8988T (cell line): Measurements from ENCODE around the gene KDELR3.

ENCODE experiments used
- DNase-seq: peaks from one replicate; pipeline ENCODE4 v3.0.0; 2011

The KDELR3 gene

DNA sequence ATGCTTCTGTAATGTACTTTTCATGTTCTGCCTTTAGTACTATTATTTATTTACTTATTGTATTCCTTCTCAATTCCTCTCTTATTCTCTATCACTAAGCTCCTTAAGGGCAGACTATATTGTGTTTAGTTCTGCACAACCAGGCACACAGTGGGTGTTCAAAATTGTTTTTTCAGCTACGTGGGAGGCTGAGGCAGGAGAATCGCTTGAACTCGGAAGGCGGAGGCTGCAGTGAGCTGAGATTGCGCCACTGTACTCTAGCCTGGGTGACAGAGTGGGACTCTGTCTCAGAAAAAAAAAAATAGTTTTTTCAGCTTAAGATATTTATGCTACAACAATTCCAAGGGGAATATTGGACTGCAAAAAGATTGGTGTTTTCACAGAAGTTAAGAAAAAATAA lies 55.6 kb downstream of the KDELR3 start:
- DNase-seq: no peak

DNA sequence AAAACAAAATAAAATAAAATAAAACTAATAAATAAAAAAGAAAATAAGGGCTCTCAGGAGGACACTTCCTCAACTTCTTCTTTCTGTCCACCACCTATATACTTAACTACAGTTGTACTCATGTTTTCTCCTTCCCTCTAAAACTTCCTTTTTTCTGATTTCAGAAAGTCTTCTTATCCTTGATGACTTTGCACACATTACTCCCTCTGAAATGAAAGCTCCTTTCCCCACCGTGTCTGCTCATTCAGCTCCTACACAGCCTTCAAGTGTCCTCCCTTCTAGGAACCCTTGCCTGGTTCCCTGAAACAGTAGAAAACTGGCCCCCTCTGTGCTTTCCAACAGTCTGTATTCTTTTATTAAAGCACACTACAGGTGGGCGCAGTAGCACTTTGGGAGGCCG lies 56.5 kb downstream of the KDELR3 start:
- no peak for DNase-seq

GRCh38 chr22:38531251-38531938 lies 63.5 kb downstream of the KDELR3 start:
- DNase-seq: no peak
